Measurements from ENCODE around the gene PAPOLB. TPM values are rescaled to one million over a fixed set of nuclear protein-coding genes. Genes with fewer than 3 reads are reported as not detected.

The PAPOLB gene
- total and polyA plus RNA-seq, 7 experiments from 2014 or later: not detected

Other genes with a start within 250 kb of the PAPOLB start
- gene FOXK1, start 179.7 kb downstream of the PAPOLB start, total RNA-seq: 10 to 100 TPM; 37.7 to 69.0 (median 56.9) TPM
- gene FOXK1, start 179.7 kb downstream of the PAPOLB start, polyA plus RNA-seq: 1 to 10 TPM; 3.6 to 6.6 TPM
- 100 to 1,000 TPM in 1 of 5 experiments, 10 to 100 TPM in 4; 69.4 to 114 (median 90.1) TPM for gene AP5Z1, start 86.4 kb downstream of the PAPOLB start, total RNA-seq
- gene AP5Z1, start 86.4 kb downstream of the PAPOLB start, polyA plus RNA-seq: 10 to 100 TPM; 36.7 to 49.1 TPM
- gene RADIL, start 21.7 kb upstream of the PAPOLB start, total RNA-seq: under 1 TPM in 2 of 5 experiments, not detected in 3; 0.08 to 0.12 TPM
- under 1 TPM in 1 of 2 donors, not detected in 1; 0.04 TPM for gene RADIL, start 21.7 kb upstream of the PAPOLB start, polyA plus RNA-seq
- not detected for gene MMD2, start 97.2 kb upstream of the PAPOLB start, total RNA-seq
- gene MMD2, start 97.2 kb upstream of the PAPOLB start, polyA plus RNA-seq: not detected
- 10 to 100 TPM; 11.8 to 21.8 (median 17.5) TPM for gene RBAK, start 183.8 kb upstream of the PAPOLB start, total RNA-seq
- 1 to 10 TPM; 4.1 to 4.8 TPM for gene RBAK, start 183.8 kb upstream of the PAPOLB start, polyA plus RNA-seq

All from naive thymus-derived CD4-positive, alpha-beta T cell (primary cell).